ENCODE measurements around the gene ATG4C.
A peak's percentile ranks its signal among the peaks of the same experiment; 100 is the strongest.
"Not testable (repeated sequence)": the region's sequence is repeated elsewhere in the genome, so short reads cannot be mapped to it uniquely, and the experiment has no call there.

The ATG4C gene

GRCh38 chr1:62783736-62784508 lies at the start of gene ATG4C:
ATG4C (plus strand) TSS chr1:62784132; CDS start chr1:62803787, 19,655 bp downstream.
- TF ChIP-seq, protein P1, sequence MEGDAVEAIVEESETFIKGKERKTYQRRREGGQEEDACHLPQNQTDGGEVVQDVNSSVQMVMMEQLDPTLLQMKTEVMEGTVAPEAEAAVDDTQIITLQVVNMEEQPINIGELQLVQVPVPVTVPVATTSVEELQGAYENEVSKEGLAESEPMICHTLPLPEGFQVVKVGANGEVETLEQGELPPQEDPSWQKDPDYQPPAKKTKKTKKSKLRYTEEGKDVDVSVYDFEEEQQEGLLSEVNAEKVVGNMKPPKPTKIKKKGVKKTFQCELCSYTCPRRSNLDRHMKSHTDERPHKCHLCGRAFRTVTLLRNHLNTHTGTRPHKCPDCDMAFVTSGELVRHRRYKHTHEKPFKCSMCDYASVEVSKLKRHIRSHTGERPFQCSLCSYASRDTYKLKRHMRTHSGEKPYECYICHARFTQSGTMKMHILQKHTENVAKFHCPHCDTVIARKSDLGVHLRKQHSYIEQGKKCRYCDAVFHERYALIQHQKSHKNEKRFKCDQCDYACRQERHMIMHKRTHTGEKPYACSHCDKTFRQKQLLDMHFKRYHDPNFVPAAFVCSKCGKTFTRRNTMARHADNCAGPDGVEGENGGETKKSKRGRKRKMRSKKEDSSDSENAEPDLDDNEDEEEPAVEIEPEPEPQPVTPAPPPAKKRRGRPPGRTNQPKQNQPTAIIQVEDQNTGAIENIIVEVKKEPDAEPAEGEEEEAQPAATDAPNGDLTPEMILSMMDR (IDR thresholded peaks at IDR 0.05; ENCODE audit: insufficient read depth, low read depth, low read length, missing control alignments): no peak
- peak; percentile 99 for DNase-seq (ENCODE audit: low read depth)
- peak within 1 kb of the TSS; percentile 95 for H3K4me3 ChIP-seq (ENCODE audit: low read length)

DNA sequence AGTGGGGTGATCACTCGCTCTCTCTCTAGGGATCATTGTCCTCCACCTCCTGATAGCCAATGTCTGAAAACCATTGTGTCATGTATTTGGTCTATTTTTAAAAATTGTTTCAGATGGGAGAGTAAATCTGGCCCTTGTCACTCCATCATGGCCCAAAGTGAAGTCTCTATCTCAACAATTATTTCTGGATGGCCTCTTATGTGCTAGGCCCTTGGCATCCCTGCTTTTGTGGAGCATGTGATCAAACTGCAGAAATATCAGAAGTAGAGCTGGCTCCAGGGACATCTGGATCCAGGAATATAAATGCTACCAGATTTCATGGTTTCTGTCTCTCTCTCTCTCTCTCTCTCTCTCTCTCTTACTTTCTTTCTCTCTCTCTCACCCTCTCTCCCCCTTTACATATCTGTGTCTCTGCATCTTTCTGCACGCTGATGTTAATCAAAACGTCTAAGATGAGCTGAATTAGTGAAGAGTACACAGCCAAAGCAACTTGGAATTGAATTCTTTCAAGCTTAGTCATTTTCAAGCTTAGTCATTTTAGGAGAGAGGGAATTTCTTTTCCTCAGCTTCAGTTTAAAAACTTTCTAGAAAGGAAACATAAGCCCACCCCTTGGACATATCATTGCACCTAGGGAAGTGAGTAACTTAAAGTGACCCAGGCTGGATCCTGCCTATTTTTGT lies 48.3 kb upstream of the ATG4C start:
- TF ChIP-seq, protein P1 (IDR thresholded peaks at IDR 0.05; ENCODE audit: insufficient read depth, low read depth, low read length, missing control alignments): no peak
- DNase-seq (ENCODE audit: low read depth): peak; percentile 35
- no peak overlapping the region for H3K4me3 ChIP-seq (ENCODE audit: low read length)

DNA sequence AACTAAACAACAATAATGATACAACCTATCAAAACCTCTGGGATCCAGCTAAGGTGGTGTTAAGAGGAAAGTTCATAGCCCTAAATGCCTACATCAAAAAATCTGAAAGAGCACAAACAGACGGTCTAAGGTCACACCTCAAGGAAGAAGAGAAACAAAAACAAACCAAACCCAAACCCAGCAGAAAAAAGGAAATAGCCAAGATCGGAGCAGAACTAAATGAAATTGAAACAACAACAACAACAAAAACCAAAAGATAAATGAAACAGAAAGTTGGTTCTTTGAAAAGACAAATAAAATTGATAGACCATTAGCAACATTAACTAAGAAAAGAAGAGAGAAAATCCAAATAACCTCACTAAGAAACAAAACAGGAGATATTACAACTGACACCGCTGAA lies 43.2 kb upstream of the ATG4C start:
- H3K4me3 ChIP-seq (ENCODE audit: low read length); DNase-seq (ENCODE audit: low read depth): not testable (repeated sequence)

DNA sequence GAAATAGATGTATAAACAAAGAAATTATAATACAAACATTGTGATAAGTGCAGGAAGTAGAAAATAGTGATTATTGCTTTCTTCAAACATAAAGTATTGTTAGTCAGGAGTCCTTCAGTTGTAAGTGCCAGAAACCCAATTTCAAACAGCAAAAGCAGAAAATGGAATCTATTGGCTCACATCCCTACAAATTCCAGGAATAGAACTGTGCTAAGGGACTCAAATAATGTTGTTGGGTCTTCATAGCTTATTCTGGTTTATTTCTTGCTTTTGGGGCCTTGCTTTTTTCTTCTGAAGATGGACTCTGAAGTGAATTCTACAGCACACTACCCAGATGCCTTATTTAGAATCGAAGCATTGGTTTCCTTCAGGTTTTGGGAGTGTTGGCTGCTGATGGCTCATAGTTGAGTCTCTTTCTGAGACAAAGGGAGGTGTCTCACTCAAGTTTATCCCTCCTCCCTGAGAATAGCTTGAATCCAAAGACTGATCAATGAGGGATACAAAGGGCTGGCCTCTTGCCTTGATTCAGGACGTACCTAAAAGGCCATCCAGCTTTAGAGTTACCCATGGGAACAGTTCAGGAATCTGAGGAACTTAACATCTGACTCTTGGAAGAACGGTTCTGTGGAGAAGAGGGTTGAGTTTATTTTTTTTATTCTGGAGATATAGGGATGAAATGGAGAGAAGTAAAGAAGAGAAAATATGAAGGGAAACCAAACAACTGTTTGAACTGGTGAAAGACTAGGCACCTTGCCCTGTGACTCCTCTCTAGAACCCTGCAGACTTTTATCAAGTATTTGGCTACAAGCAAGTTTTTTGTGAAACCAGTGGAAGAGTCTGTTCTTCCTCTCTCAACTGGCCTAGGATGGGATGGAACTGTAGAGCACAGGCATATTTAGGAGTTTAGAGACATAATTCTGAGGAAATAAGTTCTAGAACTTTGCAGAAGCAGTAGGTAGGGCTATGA lies 39.0 kb upstream of the ATG4C start:
- no peak for DNase-seq (ENCODE audit: low read depth)
- TF ChIP-seq, protein P1 (IDR thresholded peaks at IDR 0.05; ENCODE audit: insufficient read depth, low read depth, low read length, missing control alignments): no peak
- H3K4me3 ChIP-seq (ENCODE audit: low read length): no peak overlapping the region

- no peak overlapping the region for H3K4me3 ChIP-seq (ENCODE audit: low read length)
- DNase-seq (ENCODE audit: low read depth): peak; percentile 58
- TF ChIP-seq, protein P1 (IDR thresholded peaks at IDR 0.05; ENCODE audit: insufficient read depth, low read depth, low read length, missing control alignments): peak; percentile 41
Measured at GRCh38 chr1:62746086-62746808, 37.7 kb upstream of the ATG4C start.

DNA sequence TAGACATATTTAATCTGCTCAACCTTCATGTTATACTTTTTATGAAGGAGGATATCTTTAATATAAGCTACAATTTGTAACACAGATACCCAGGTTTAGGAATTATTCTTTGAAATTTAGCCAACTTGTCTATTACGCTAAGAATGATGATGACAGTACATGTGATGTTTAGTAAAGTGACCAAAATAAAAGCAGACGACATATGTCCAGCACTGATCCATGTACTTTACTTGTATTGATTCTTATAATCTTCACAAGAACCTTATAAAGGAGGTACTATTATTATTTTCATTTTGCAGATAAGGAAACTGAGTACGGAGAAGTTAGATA lies 37.2 kb upstream of the ATG4C start:
- H3K4me3 ChIP-seq (ENCODE audit: low read length): no peak overlapping the region
- DNase-seq (ENCODE audit: low read depth): no peak
- TF ChIP-seq, protein P1 (IDR thresholded peaks at IDR 0.05; ENCODE audit: insufficient read depth, low read depth, low read length, missing control alignments): no peak
